Measurements from ENCODE around the gene DPEP2NB.
A peak's percentile ranks its signal among the peaks of the same experiment; 100 is the strongest.
"Not testable (repeated sequence)": the region's sequence is repeated elsewhere in the genome, so short reads cannot be mapped to it uniquely, and the experiment has no call there.

The DPEP2NB gene

GRCh38 chr16:68013440-68013839 is 2.3 kb downstream of the DPEP2NB start:
- DNase-seq (ENCODE audit: low read depth), result no peak

GRCh38 chr16:68009872-68010271 is 5.8 kb downstream of the DPEP2NB start:
- not testable (repeated sequence) for DNase-seq (ENCODE audit: low read depth)

GRCh38 chr16:68009157-68009735 is 6.5 kb downstream of the DPEP2NB start:
- no peak for DNase-seq (ENCODE audit: low read depth)

- DNase-seq (ENCODE audit: low read depth), result no peak
Measured at GRCh38 chr16:68005786-68006286, 9.9 kb downstream of the DPEP2NB start.

- DNase-seq (ENCODE audit: low read depth), result no peak
Measured at GRCh38 chr16:68005211-68005610, 10.5 kb downstream of the DPEP2NB start.

- DNase-seq (ENCODE audit: low read depth), result no peak
Measured at GRCh38 chr16:68003031-68003430, 12.7 kb downstream of the DPEP2NB start.

- no peak for DNase-seq (ENCODE audit: low read depth)
Measured at GRCh38 chr16:68000450-68000849, 15.3 kb downstream of the DPEP2NB start.

- no peak for DNase-seq (ENCODE audit: low read depth)
Measured at GRCh38 chr16:67999985-68000384, 15.7 kb downstream of the DPEP2NB start.

GRCh38 chr16:67998779-67999688 is 16.7 kb downstream of the DPEP2NB start, which contains the start of gene DPEP2:
Gene DPEP2, minus strand, starts transcription at chr16:67999484. Its CDS starts 6,272 bp downstream, at chr16:67993212.
- not testable (repeated sequence) for DNase-seq (ENCODE audit: low read depth)

GRCh38 chr16:67998231-67998778 is 17.4 kb downstream of the DPEP2NB start:
- not testable (repeated sequence) for DNase-seq (ENCODE audit: low read depth)

GRCh38 chr16:67996666-67997065 is 19.0 kb downstream of the DPEP2NB start:
- DNase-seq (ENCODE audit: low read depth), result no peak

GRCh38 chr16:67995423-67995822 is 20.3 kb downstream of the DPEP2NB start:
- no peak for DNase-seq (ENCODE audit: low read depth)

- not testable (repeated sequence) for DNase-seq (ENCODE audit: low read depth)
Measured at GRCh38 chr16:67994040-67994408, 21.7 kb downstream of the DPEP2NB start.

GRCh38 chr16:67993207-67994039 is 22.3 kb downstream of the DPEP2NB start:
- peak; percentile 76 for DNase-seq (ENCODE audit: low read depth)

- no peak for DNase-seq (ENCODE audit: low read depth)
Measured at GRCh38 chr16:67992661-67993206, 23.0 kb downstream of the DPEP2NB start.

- DNase-seq (ENCODE audit: low read depth), result no peak
Measured at GRCh38 chr16:67990018-67990386, 25.7 kb downstream of the DPEP2NB start.

GRCh38 chr16:67989322-67990017 is 26.2 kb downstream of the DPEP2NB start:
- DNase-seq (ENCODE audit: low read depth), result no peak

- DNase-seq (ENCODE audit: low read depth), result no peak
Measured at GRCh38 chr16:67988675-67989074, 27.0 kb downstream of the DPEP2NB start.

GRCh38 chr16:67987460-67988160 is 28.1 kb downstream of the DPEP2NB start:
- DNase-seq (ENCODE audit: low read depth), result no peak

GRCh38 chr16:67986949-67987348 is 28.8 kb downstream of the DPEP2NB start:
- no peak for DNase-seq (ENCODE audit: low read depth)
